HG02970 (cell line): ENCODE results near the gene PTTG1IP2.
"Not testable (repeated sequence)": the region's sequence is repeated elsewhere in the genome, so short reads cannot be mapped to it uniquely, and the experiment has no call there.

Experiments
- ATAC-seq: cut with Tn5 transposase; IDR thresholded peaks from one replicate; pipeline ENCODE4 v1.9.1; 2021; ENCODE audit warnings: mild to moderate bottlenecking, moderate library complexity, moderate number of reproducible peaks; ENCODE audit not compliant: unreplicated experiment, low FRiP score

Gene PTTG1IP2

DNA sequence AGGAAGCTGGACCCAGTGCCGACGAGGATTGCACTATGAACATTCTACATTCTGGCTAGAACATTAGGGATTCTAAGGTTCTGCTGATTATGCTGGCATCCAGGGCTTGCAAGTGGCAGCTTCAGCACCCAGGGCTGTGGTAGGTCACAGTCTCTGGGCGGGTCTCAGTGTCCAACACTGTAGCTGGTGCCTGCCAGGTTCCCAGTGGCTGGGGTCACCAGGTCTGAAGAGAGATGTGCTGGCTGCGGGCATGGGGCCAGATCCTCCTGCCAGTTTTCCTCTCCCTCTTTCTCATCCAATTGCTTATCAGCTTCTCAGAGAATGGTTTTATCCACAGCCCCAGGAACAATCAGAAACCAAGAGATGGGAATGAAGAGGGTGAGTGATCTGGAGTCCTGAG is at the start of gene PTTG1IP2:
Gene PTTG1IP2, plus strand, starts transcription at position 86 of the 400 bp plus-strand sequence. Its CDS starts 148 bp downstream, at position 234.
- ATAC-seq: no peak

DNA sequence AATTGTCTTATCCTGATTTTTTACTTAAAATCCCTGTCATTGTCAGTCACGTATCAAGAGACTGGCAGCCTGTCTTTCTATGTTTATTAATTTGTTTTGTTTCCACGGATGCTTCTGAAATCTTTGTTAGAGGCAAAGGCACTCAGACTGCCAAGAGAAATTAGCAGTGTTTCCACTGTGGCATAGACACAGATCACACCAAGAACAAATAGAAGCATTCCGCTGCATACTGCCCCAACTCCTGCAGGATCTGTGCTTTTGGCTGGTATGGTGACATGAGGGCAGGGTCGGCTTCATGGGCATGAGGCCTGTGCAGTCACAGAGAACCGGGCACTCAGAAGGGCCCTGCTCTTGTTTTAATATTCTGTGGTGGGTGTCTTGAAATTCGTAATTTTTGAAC is 47.8 kb upstream of the PTTG1IP2 start:
- no peak for ATAC-seq

DNA sequence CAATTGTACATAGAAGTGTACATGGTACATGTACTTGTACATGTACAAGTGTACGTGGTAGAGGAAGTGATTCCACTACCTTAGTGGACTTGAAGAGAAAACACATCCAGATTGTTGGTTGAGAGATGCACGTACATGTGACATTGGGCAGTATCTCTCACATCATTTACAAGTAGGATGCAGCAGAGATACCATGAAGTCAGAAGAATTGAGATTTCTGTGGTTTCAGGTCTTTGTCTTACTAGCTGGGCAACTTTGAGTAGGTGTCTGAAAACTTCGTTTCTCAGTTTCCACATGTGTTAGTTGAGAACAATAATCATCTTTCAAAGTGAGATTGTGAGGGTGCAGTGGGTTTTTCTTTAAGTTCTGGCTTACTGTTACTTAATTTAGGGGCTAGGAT is 44.7 kb upstream of the PTTG1IP2 start:
- peak; percentile 67 for ATAC-seq

DNA sequence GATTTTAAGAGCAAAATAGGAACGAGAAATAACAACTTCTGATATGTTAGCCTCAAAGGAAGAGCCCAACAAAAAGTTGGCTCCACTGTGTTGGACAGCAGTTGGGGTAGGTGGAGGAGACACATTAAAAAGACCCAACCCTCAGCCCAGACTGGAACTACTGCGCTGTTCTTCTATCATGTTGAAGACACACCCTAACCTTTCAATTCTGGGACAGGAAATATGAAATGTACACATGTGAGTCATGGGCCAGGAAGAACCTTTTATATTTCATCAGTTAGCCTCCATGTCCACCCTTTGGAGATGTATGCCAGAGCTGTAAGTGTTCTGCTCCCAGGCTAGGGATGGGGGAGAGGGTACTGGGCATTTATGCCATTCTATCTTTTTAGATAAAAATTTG is 44.1 kb upstream of the PTTG1IP2 start:
- no peak for ATAC-seq

DNA sequence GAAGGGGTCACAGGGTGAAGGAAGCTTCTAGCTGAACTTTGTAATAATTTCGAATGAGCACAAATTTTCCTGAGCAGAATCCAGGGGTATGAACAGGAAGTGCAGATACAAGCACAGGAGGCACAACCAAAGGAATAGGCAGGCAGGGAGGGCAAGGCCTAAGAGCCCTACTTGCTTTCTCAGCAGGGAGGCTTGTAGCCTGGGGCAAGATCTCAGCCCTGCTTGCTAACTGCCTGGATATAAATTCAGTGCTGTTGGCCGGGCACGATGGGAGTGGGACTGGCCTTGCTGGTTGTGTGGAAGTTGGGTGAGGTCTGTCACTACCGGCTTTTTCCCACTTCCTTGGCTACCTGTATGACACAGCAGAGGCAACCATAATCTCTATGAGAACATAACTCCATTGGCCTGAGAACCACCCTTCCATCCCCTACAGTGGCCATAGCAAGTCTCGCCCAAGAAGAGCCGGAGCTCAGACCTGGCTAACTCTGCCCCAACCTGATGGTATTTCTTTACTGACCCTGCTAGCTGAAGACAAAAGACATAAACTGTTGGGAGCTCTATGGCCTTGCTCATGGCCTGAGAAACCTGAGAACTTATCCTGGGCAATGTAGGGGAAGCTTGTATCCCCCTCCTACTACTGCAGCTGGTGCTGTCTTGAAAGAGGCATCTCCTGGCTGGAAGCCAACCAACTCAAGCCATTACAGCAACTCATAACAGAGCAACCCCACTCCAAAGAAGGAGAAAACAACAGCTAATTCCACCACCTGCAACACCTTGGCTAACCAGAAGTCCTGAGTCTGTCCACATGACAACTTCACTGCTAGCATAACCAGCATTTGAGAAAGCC is 38.6 kb upstream of the PTTG1IP2 start:
- ATAC-seq: no peak

DNA sequence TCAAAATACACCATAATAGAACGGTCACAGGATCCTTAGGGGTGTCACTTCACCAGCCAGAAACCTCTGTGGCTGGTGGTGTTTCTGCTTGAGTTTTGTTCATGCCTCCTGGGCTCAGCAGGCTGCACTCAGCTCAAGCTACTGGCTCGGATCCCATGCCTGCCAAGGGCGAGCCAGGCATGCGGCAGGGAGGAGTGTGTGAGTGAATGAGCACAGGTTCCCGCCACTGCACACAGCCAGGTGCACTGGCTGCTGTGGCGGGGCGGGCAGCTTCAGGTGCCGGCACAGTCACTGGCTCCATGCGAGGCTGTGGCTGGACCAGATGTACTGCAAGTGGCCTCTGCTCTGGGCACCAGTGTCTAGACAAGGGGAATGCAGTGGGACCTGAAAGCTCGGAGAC is 36.7 kb upstream of the PTTG1IP2 start:
- ATAC-seq: no peak

DNA sequence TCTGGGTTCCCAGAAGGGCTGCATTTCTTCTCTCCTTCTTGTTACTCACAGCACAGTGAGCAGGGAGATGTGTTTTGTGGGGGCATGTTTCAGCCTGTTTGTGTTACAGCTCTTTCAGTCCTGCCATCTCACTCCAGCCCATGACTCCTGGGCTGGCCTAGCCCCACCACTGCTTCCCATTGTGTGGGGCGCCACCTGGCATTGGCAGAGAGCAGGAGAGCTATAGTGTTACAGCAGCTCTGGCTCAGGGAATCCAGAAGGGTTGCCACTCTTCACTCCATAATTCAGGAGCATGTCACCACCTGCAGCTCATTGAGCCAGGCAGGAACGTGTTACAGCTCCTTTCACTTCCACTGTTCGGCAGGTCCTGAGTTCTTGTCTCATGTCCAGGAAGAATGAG is 36.2 kb upstream of the PTTG1IP2 start:
- no peak for ATAC-seq

DNA sequence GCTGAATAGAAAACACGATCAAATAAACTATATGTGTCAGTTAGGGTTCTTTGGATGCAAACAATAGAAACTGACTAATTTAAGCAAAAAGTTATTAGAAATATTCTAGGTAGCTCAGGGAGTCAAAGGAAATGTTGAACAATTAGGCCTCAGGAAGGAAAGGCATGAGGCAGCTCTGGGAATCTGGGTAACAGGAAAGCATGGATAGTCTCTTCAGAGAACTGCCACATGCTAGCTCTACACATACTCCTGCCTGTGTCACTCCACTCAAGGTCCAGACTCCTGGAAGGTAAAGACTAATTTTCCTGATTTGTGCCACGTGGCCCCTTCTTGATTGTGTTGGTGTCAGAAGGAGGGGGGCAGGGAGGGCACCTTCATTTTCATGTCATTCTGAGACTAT is 23.8 kb upstream of the PTTG1IP2 start:
- ATAC-seq: no peak

DNA sequence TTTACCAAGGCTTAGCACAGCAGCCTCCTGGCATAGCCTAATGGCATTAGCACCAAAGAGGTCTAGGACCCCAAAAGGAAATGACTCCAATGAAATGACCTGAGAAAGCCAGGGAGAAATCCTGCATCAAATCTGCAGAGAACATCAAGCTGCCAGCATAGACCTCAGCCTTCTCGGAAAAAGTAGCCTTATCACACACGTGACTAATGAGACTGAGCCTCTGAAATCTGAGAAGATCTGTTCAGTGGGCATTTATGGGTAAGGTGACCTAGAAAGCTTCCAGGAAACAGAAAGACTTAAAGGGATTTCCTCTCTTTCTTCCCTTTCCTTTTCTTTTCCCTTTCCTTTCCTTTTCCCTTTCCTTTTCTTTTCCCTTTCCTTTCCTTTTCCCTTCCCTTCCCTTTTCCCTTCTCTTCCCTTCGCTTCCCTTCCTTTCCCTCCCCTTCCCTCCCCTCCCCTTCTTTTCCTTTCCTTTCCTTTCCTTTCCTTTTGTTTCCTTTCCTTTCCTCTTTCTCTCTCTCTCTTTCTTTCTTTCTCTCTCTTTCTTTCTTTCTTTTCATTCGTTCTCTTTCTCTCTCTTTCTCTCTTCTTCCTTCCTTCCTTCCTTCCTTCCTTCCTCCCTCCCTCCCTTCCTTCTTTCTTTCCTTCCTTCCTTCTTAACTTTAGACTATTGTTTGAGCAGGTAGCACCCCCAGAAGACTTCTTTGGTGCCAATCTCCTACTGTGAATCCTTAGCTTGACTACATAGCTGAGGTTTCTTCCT is 23.1 kb upstream of the PTTG1IP2 start:
- ATAC-seq: no peak

DNA sequence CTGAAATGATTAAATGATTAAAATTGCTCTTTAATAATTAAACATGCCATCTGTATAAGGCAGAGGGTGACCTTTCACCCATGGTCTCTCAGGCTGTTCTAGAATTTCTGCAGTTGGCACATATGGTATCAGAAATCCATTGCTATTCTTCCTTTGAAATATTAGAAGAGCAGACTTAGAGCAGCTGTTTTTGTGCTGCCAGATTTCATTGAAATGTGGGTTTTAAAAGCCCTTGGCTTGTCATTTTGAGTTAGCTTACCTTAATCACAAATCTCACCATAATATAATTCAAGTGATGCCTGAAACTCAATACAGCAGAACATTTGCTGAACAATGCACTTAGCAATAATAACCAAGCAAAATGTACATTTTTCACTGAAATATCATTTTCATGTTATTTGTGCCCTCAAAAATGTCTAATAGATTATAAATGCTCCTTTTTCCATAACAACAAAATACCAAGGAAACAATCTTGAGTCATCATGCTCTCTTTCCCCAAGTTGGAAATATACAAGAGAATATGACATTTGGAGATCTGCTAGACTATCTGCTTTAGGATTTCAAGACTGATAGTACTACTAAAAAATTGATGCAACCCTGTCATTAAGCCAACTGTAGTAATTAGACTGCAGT is 16.1 kb upstream of the PTTG1IP2 start:
- no peak for ATAC-seq

DNA sequence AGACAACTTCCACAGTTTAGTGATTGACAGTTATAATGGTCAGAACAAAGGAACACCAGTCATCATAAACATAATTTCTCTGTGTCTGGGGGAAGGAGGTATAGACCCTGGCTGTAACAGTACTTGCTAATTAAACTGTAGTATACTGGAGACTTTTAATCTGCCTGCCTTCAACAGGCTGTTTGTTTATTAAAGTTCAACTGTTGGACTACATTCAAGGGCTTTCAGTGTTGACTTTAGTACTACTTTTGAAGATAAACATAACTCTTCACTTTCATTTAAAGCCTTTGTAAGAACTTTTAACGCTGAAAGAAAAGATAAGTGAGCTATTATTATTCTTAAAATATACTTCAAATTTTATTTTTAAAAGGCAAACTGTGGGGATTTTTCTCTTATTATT is 15.5 kb upstream of the PTTG1IP2 start:
- ATAC-seq: no peak

DNA sequence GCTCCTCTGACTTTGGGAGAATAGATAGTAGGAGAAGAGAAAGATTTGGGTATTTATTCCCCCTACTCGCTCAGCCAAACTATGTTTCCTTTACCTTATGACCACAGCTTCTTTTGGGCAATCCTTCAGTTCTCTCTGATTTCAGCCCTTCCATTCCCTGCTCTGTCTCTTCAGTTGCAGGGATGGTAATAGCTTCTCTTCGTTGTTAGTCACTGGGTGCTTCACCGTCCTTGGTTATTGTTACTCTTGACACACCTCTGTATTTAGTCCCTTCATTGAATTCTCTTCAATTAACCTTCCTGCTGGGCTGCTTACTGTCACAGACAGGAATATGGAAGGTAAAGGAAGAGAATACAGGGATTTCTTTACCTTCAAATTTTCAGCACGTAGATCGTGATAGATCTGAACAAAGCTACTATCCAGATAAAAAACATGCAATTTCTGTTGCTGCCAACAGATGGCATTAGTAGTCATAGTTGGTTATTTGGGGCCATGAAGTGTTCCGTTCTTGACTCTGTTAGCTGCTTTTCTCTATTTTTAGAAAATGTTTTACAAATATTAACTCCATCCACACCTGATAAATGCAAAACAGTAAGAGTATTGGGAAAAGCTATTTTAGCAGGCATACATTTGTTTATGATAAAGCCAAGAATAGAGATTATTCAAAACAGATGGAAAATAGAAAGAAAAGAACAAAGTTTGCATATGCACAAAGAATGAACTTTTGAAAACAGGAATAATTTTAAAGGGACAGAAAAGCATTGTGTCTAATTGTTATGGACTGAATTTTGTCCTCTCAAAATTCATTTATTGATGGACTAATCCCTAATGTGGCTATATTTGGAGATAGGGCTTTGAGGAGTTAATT is 14.0 kb upstream of the PTTG1IP2 start:
- peak; percentile 71 for ATAC-seq

DNA sequence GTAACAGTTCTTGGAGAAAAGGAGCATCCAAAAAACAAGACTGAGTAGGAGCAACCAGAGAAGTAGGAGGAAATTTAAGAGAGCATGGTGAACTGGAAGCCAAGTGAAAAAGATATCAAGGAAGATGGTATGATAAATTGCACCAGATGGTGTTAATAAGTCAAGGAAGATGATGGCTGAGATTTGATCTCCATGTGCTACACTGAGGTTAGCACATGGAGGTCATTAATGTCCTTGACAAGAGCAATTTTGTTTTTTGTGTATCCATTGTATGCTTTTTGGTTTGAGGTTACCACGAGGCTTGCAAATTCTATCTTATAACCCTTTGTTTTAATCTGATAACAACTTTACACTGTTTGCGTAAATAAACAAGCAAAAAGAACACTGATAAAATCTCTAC is 11.3 kb upstream of the PTTG1IP2 start:
- ATAC-seq: no peak

DNA sequence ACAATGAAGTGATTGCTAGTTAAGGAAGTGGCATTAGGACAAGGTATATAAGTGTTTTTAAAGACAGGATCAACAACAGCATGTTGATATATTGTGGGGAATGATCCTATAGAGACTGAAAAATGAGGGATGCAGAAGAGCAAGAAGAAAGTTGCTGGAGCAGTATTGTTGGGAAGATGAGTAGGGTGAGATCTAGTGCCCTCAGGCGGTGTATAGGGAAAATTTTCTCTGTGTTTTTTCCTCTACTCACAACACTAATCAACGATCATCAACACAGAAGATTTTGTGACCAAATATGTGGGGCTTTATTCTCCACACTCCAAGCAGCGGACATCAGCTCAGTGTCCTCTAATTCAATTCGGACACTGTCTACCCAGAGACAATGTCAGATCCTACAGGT is 9.6 kb upstream of the PTTG1IP2 start:
- ATAC-seq: no peak

DNA sequence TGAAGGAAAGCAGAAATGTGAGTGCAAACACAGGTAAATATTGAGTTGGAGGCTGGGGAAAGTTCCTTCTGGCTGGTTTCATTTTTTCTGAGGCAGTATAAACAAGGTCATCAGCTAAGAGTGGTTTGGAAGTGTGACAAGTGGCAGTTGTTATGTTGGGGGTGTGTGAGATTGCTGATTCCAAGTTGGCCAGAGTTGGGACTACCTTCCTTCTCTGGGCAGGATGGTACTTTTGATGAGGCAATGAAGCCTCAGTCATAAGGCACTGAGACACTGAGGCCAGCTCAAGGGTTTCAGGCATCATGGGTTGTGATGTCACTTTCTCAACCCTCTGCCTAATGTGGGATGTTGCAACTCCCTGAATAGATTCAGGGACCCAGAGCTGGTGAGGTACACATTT is 8.2 kb upstream of the PTTG1IP2 start:
- no peak for ATAC-seq

DNA sequence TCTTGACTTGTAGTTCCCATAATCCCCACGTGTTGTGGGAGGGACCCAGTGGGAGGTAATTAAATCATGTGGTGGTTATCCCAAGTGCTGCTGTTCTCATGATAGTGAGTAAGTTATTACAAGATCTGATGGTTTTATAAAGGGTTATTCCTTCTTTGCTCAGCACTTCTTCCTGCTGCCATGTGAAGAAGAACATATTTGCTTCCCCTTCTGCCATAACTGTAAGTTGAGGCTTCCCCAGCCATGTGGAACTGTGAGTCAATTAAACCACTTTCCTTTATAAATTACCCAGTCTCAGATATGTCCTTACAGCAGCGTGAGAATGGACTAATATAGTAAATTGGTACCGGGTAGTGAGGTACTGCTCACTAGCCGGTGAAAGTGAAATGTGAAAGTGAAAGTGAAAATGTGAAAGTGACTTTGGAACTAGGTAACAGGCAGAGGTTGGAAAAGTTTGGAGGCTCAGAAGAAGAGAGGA is 6.2 kb upstream of the PTTG1IP2 start:
- not testable (repeated sequence) for ATAC-seq

DNA sequence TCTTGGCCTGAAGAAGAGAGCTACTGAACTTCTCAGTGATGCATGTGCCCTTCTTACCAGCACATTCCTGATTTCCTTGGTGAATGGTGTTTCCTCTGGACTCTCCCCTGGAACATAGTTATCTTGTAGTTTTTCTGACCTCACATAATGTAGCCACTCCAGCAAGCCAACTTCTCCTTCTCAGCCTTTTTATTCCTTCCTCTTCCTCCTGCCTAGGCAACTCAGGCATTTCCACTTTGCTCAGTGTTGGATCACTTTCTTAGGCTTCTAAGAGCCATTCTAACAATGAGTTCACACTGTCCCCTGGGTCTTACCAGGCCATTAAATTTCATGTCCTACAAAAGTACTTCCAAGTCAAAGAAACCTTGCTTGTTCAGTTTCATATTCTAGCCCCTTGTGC is 3.6 kb upstream of the PTTG1IP2 start:
- ATAC-seq: no peak

DNA sequence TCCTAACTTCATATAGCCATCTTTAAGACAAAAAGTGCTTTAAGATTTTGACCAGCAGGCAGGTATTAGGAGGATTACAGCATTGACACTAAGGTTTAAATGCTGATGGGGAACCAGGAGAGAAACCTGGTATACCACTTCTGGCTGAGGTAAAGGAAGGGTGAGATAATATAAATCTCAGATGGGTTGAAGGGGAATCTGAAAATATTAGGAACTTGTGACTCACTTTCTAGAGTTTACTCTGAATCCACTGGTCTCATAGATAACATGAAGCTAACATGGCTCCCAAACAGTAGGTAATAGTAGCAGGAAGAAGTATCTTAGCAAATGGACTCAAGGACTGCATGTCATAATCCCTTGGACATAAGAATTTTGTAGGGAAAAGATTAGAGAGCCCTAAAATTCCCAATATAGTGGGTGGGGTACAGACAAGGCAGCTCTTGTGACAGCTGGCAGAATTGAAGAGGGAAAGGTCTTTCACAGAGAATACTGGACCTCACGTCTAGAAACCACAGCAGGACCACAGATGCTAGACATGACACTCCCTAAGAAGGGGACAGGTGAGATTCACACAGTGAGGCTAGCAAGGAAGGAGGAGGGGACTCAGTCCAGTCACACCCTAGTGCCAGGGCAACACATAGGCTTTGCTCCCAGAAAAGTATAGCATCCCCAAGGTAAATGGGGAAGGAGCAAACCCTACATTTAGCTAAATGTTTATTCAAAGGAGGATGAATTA is 3.5 kb downstream of the PTTG1IP2 start:
- ATAC-seq: no peak

DNA sequence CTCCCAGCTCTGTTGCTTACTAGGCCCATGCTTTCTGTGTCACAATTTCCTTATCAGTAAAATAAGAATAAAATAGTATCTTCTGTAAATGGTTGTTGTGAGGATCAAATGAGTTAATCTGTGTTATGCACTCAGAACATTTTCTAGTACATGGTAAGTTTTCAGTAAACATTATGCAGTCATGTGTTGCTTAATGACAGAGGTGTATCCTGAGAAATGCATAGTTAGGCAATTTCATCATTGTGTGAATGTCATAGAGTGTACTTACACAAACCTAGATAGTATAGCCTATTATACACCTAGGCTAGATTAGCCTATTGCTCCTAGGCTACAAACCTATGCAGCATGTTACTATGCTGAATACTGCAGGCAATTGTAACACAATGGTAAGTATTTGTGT is 4.4 kb downstream of the PTTG1IP2 start:
- ATAC-seq: no peak
